ENCODE results near the gene TMEM108. TPM values are rescaled to one million over a fixed set of nuclear protein-coding genes. Genes with fewer than 3 reads are reported as not detected.

The TMEM108 gene
- total RNA-seq, 2 donors from 2014 or later: 1.6 TPM; not detected in 1

- H3K36me3 ChIP-seq (replicated peaks in 1 of 2; ENCODE audit: insufficient read depth in 1 of 2, low read depth in 2 of 2): no peaks in the 10 kb centered on the region
- WGBS, 2 donors: 56 to 62% methylated on average over 1 of the region's 1 CpG
- DNase-seq (no peak), ATAC-seq (no peak)
- intact Hi-C loops (cut with DNase I): no loop called here
- H3K27ac ChIP-seq: no peak overlapping the region
- H3K4me1 ChIP-seq: no peaks in the 10 kb centered on the region
- TF ChIP-seq POLR2A (IDR thresholded peaks at IDR 0.05) (no peak), CTCF (IDR thresholded peaks at IDR 0.05) (no peak)
- no peaks in the 10 kb centered on the region for H3K27me3 ChIP-seq
- H3K9me3 ChIP-seq: no peaks in the 10 kb centered on the region
- H3K4me3 ChIP-seq: no peak overlapping the region
Observed at GRCh38 chr3:133208184-133208583, 170.0 kb downstream of the TMEM108 start.

GRCh38 chr3:133209871-133210550, 171.8 kb downstream of the TMEM108 start:
- Histone ChIP-seq H3K27me3 (no peaks in the 10 kb centered on the region), H3K9me3 (no peaks in the 10 kb centered on the region), H3K36me3 (replicated peaks in 1 of 2; ENCODE audit: insufficient read depth in 1 of 2, low read depth in 2 of 2) (no peaks in the 10 kb centered on the region), H3K4me1 (no peaks in the 10 kb centered on the region), H3K4me3 (no peak overlapping the region), H3K27ac (no peak overlapping the region)
- intact Hi-C loops (cut with DNase I): no loop called here
- 35 to 74% methylated on average over 1 of the region's 1 CpG for WGBS, 2 donors
- no peak for DNase-seq
- ATAC-seq: no peak
- TF ChIP-seq POLR2A (IDR thresholded peaks at IDR 0.05): no peak
- TF ChIP-seq CTCF (IDR thresholded peaks at IDR 0.05): no peak

GRCh38 chr3:133210656-133211055, 172.5 kb downstream of the TMEM108 start:
- Histone ChIP-seq H3K4me1 (no peaks in the 10 kb centered on the region), H3K36me3 (replicated peaks in 1 of 2; ENCODE audit: insufficient read depth in 1 of 2, low read depth in 2 of 2) (no peaks in the 10 kb centered on the region), H3K27me3 (no peaks in the 10 kb centered on the region), H3K27ac (no peak overlapping the region), H3K4me3 (no peak overlapping the region), H3K9me3 (no peaks in the 10 kb centered on the region)
- TF ChIP-seq POLR2A (IDR thresholded peaks at IDR 0.05) (no peak), CTCF (IDR thresholded peaks at IDR 0.05) (no peak)
- WGBS, 2 donors: 73 to 76% methylated on average over 4 of the region's 4 CpGs
- no peak for DNase-seq
- intact Hi-C loops (cut with DNase I): no loop called here
- ATAC-seq: no peak

- Histone ChIP-seq H3K27me3 (no peaks in the 10 kb centered on the region), H3K9me3 (no peaks in the 10 kb centered on the region), H3K4me3 (no peak overlapping the region), H3K27ac (no peak overlapping the region), H3K36me3 (replicated peaks in 1 of 2; ENCODE audit: insufficient read depth in 1 of 2, low read depth in 2 of 2) (no peaks in the 10 kb centered on the region), H3K4me1 (no peaks in the 10 kb centered on the region)
- no peak for ATAC-seq
- DNase-seq: no peak
- TF ChIP-seq CTCF (IDR thresholded peaks at IDR 0.05) (no peak), POLR2A (IDR thresholded peaks at IDR 0.05) (no peak)
- WGBS, 2 donors: 50 to 55% methylated on average over 2 of the region's 2 CpGs
- intact Hi-C loops (cut with DNase I): no loop called here
Observed at GRCh38 chr3:133211449-133211848, 173.3 kb downstream of the TMEM108 start.

- ATAC-seq (no peak), DNase-seq (no peak)
- Histone ChIP-seq H3K4me1 (no peaks in the 10 kb centered on the region), H3K27me3 (no peaks in the 10 kb centered on the region), H3K36me3 (replicated peaks in 1 of 2; ENCODE audit: insufficient read depth in 1 of 2, low read depth in 2 of 2) (no peaks in the 10 kb centered on the region), H3K27ac (no peak overlapping the region), H3K4me3 (no peak overlapping the region), H3K9me3 (no peaks in the 10 kb centered on the region)
- TF ChIP-seq CTCF (IDR thresholded peaks at IDR 0.05) (no peak), POLR2A (IDR thresholded peaks at IDR 0.05) (no peak)
- intact Hi-C loops (cut with DNase I): no loop called here
Observed at GRCh38 chr3:133211856-133212255, 173.7 kb downstream of the TMEM108 start.

All from body of pancreas (tissue), 4 donors.